ENCODE measurements around the gene LIG1.
"Not testable (repeated sequence)": the region's sequence is repeated elsewhere in the genome, so short reads cannot be mapped to it uniquely, and the experiment has no call there.

LIG1 gene

GRCh38 chr19:48118131-48118517 lies 52.0 kb downstream of the LIG1 start:
- DNase-seq, result no peak

- DNase-seq, result no peak
These were observed 52.5 kb downstream of the LIG1 start for GRCh38 chr19:48117515-48118130.

- no peak for DNase-seq
These were observed 56.8 kb downstream of the LIG1 start for GRCh38 chr19:48113190-48113917.

- DNase-seq, result no peak
These were observed 58.9 kb downstream of the LIG1 start for GRCh38 chr19:48111280-48111679.

- peak; percentile 82 for DNase-seq
These were observed 59.7 kb downstream of the LIG1 start, which contains the start of gene PLA2G4C for GRCh38 chr19:48110350-48110966. Gene PLA2G4C, minus strand, starts transcription at chr19:48110817. Its CDS starts 4,288 bp downstream, at chr19:48106529.

- no peak for DNase-seq
These were observed 61.0 kb downstream of the LIG1 start for GRCh38 chr19:48108997-48109782.

GRCh38 chr19:48103922-48104321 lies 66.2 kb downstream of the LIG1 start:
- DNase-seq, result no peak

- no peak for DNase-seq
These were observed 67.0 kb downstream of the LIG1 start for GRCh38 chr19:48102870-48103751.

GRCh38 chr19:48095612-48096175 lies 74.5 kb downstream of the LIG1 start:
- no peak for DNase-seq

GRCh38 chr19:48094855-48095203 lies 75.3 kb downstream of the LIG1 start:
- no peak for DNase-seq

GRCh38 chr19:48094129-48094854 lies 75.9 kb downstream of the LIG1 start:
- DNase-seq, result no peak

- not testable (repeated sequence) for DNase-seq
These were observed 78.9 kb downstream of the LIG1 start for GRCh38 chr19:48091111-48091718.

GRCh38 chr19:48090281-48090802 lies 79.8 kb downstream of the LIG1 start:
- DNase-seq, result no peak

GRCh38 chr19:48088991-48089390 lies 81.2 kb downstream of the LIG1 start:
- DNase-seq, result not testable (repeated sequence)

- no peak for DNase-seq
These were observed 84.0 kb downstream of the LIG1 start for GRCh38 chr19:48085904-48086864.

GRCh38 chr19:48085076-48085475 lies 85.1 kb downstream of the LIG1 start:
- no peak for DNase-seq

- no peak for DNase-seq
These were observed 89.0 kb downstream of the LIG1 start for GRCh38 chr19:48081106-48081505.

GRCh38 chr19:48070177-48070769 lies 99.9 kb downstream of the LIG1 start:
- not testable (repeated sequence) for DNase-seq

- no peak for DNase-seq
These were observed 100.7 kb downstream of the LIG1 start for GRCh38 chr19:48069435-48069834.

Data from DMS79 (cell line).